HG03139 (cell line): ENCODE results near the gene GPS1.
"Not testable (repeated sequence)": the region's sequence is repeated elsewhere in the genome, so short reads cannot be mapped to it uniquely, and the experiment has no call there.

Experiments used
- ATAC-seq: cut with Tn5 transposase; IDR thresholded peaks from one replicate; pipeline ENCODE4 v1.9.1; 2021; ENCODE audit not compliant: unreplicated experiment

The GPS1 gene

GRCh38 chr17:82025401-82026107, 26.1 kb upstream of the GPS1 start:
- ATAC-seq = no peak

- ATAC-seq = no peak
These were observed 23.5 kb upstream of the GPS1 start for GRCh38 chr17:82028246-82028645.

- ATAC-seq = no peak
These were observed 22.7 kb upstream of the GPS1 start for GRCh38 chr17:82028966-82029365.

GRCh38 chr17:82029391-82029790, 22.3 kb upstream of the GPS1 start:
- ATAC-seq = no peak

GRCh38 chr17:82029990-82030469, 21.7 kb upstream of the GPS1 start:
- ATAC-seq = no peak

GRCh38 chr17:82030470-82031302, 21.0 kb upstream of the GPS1 start:
- no peak for ATAC-seq

- no peak for ATAC-seq
These were observed 20.3 kb upstream of the GPS1 start, which contains the start of gene RAC3 for GRCh38 chr17:82031303-82031884. TSS of gene RAC3 (plus strand) at chr17:82031678. CDS start at chr17:82031762, 84 bp downstream.

GRCh38 chr17:82031885-82032627, 19.6 kb upstream of the GPS1 start:
- ATAC-seq = no peak

GRCh38 chr17:82033359-82034085, 18.2 kb upstream of the GPS1 start:
- ATAC-seq = no peak

- ATAC-seq = no peak
These were observed 17.2 kb upstream of the GPS1 start for GRCh38 chr17:82034371-82035011.

GRCh38 chr17:82035488-82035887, 16.2 kb upstream of the GPS1 start:
- ATAC-seq = no peak

- no peak for ATAC-seq
These were observed 15.6 kb upstream of the GPS1 start for GRCh38 chr17:82035956-82036633.

- ATAC-seq = no peak
These were observed 15.0 kb upstream of the GPS1 start for GRCh38 chr17:82036634-82037091.

- ATAC-seq = peak; percentile 80
These were observed 14.4 kb upstream of the GPS1 start, which contains the start of gene DCXR for GRCh38 chr17:82037092-82037888. TSS of gene DCXR (minus strand) at chr17:82037697. CDS start at chr17:82037682, 15 bp downstream.

GRCh38 chr17:82037889-82038195, 13.9 kb upstream of the GPS1 start:
- ATAC-seq = no peak

- not testable (repeated sequence) for ATAC-seq
These were observed 12.8 kb upstream of the GPS1 start for GRCh38 chr17:82038796-82039409.

GRCh38 chr17:82039695-82040299, 11.9 kb upstream of the GPS1 start:
- no peak for ATAC-seq
